LNCAP (cell line): ENCODE results near the gene GPC6.

Experiments used
- TF ChIP-seq, protein P1 (sequence below): fragments of 450-650 bp; IDR thresholded peaks from 2 replicates; pipeline ENCODE4 v1.5.1; 2017; ENCODE audit warnings: mild to moderate bottlenecking

GPC6 gene

DNA sequence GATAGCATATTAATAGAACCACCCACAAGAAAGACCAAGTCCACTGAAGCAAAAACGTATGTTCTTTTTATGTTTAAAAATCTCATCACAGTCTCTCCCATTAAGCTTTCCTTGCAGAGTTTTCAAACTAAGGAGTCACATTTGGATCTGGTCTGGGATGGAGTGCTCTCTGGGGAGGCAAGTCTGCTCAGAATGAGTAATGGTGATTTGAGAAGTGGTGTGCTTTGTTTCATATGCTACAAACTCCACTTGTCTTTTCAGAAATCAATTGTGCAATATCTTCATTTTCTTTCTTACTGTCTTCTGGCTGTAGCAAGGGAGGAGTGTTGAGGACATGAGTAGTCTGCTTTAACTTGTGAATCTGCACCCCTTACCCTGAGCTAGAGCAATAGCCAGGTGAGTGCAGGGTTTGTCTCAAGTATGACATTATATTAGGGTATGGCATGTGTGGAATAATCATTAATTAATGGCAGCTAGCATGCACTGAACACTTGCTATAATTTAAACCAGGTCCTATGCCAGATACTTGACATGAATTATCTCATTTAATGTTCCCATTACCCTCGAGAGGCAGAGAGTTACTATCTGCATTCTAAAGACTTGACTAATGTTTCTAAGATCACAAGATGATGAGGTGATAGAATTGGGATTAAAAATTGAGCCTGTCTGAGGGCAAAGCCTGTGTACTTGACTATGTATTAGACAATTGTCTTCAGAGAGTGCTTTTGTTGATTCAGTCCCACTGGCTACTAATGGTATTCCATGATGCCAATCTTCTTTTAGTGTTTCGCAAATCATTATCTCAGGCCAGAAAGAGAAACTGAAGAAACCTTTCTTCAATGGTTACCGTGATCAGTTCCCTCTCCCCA is 171.8 kb downstream of the GPC6 start:
- TF ChIP-seq, protein P1, sequence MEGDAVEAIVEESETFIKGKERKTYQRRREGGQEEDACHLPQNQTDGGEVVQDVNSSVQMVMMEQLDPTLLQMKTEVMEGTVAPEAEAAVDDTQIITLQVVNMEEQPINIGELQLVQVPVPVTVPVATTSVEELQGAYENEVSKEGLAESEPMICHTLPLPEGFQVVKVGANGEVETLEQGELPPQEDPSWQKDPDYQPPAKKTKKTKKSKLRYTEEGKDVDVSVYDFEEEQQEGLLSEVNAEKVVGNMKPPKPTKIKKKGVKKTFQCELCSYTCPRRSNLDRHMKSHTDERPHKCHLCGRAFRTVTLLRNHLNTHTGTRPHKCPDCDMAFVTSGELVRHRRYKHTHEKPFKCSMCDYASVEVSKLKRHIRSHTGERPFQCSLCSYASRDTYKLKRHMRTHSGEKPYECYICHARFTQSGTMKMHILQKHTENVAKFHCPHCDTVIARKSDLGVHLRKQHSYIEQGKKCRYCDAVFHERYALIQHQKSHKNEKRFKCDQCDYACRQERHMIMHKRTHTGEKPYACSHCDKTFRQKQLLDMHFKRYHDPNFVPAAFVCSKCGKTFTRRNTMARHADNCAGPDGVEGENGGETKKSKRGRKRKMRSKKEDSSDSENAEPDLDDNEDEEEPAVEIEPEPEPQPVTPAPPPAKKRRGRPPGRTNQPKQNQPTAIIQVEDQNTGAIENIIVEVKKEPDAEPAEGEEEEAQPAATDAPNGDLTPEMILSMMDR: no peak

DNA sequence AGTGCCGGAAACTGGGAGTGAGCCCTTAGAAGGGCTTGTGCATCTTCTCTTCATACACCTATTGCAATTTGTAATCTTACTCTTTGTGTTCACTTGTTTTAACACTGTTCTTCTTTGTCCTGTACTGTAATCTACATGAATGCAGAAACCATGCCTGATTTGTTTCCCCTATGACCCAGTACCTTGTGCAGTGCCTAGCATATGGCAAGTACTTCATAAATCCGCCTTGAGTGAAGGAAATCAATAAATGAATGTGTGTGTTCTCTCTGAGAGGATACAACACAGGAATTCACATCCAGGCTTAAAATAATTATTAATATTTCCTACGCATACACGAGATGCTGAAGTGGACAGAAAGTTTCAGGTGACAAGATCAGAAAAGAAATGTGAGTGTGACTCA is 172.6 kb downstream of the GPC6 start:
- TF ChIP-seq, protein P1: no peak

DNA sequence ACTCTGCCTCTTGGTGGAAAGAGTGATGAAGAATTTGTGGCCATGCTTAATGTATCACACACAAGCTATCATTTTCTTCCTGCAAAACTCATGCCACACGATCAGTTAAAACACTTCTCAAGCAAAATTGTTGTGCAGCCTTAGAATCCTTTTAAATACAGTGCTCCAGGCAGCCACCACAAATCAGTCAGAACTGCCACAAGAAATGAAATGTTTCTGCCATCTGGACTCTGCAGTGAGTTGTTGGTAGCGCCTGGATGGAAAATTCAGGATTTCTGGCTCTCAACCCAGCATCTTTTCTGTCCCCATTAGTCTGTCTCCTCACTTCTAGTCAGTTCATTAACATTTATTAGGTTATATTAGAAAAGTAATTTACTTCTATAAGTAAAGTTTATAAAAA is 179.5 kb downstream of the GPC6 start:
- TF ChIP-seq, protein P1: no peak

DNA sequence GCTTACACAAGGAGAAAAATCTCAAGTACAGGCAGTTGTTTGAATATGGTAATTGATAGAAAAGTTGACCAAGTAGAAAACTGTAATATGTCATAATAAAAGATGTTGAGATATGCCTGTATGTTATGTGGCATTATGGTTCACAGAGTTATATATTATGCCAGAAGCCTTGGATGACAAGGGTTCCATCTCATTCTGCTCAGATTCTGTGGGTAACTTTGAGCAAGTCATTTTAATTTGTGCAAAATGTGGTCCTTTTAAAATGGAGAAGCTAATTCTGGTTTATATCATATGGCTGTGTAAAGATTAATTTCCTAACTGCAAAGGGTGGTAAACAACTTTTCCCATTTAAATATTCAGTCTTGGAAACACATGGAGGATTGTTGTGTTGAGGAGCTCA is 180.9 kb downstream of the GPC6 start:
- TF ChIP-seq, protein P1: no peak

DNA sequence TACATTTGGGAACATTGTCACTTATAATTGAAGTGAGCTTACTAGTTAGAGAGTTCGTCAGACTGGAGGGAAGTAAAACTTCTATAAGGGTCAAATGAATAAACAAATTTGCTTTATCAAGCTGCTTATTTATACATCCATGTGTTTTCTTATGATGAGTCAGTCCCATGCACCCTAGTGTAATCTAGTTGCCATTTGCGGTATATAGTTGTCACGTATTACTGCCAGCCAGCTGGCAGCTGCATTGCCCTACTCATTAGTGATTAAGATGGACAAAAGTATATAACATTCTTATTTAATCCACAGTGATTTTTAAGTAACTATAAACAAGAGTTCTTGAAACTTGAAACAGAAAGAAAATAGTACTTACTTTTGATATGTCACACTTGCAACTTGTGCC is 182.4 kb downstream of the GPC6 start:
- TF ChIP-seq, protein P1: no peak

DNA sequence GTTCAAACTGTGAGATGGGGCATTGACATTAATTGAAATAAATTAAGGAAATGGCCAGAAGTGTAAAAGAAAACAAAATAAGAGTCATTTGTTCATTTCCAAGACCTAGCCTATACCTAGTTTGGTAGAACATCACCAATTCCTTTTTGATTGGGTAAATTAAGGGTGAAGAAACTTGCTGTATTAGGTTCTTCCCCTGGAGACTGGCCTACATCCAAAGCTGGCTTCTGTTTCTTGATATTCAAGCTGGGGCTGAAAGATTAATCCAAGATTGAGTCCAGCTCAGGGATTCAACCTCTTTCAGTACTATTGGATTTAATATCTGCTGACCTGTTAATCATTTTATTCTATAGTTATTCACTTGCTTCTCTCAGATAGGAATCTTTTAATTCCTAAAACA is 183.2 kb downstream of the GPC6 start:
- TF ChIP-seq, protein P1: no peak

DNA sequence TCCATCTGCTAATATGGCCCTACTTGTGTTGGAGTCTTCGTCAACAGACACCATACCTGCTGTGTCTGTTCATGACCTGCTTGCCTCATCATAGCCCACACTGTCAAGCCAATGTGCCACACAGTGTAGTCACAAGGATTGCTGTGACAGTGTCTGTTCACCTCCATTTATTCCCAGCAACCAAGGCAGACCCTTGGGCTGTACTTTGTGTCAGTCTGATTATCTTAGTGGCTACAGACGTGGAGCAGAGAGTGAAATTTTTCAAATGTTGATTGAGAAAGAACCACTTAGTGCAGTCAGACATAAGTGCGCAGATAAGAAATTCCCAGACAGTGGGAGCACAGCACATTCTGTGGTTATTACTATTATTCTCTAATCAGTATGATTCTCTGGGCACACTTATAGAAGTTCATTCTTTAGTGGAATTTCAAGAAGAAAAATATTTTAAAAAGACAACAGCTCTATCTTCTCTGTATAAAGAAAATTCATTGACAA is 184.6 kb downstream of the GPC6 start:
- TF ChIP-seq, protein P1: no peak
